ENCODE results near the gene ZNF334. TPM values are rescaled to one million over a fixed set of nuclear protein-coding genes. Genes with fewer than 3 reads are reported as not detected.

The ZNF334 gene
- polyA plus RNA-seq, 1 experiment: 4.0 TPM

DNA sequence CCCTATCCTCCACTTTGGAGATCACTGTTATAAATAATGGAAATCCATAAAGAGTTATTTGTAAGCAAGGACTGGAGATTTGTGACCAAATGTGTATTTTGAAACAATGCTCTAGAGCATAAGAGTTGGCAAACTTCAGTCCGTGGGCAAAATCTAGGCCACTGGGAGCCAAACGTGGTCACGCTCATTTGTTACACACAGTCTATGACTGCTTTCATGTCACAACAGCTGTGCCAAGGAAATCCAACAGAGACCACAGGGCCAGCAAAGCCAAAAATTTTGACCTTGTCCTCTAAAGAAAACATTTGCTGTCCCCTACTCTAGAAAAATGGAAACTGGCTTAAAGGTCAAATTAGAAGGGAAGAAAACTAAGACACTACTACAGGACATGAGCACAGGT lies 7.9 kb downstream of the ZNF334 start:
- ChIA-PET CTCF (no interaction called here), POLR2A (no interaction called here)

DNA sequence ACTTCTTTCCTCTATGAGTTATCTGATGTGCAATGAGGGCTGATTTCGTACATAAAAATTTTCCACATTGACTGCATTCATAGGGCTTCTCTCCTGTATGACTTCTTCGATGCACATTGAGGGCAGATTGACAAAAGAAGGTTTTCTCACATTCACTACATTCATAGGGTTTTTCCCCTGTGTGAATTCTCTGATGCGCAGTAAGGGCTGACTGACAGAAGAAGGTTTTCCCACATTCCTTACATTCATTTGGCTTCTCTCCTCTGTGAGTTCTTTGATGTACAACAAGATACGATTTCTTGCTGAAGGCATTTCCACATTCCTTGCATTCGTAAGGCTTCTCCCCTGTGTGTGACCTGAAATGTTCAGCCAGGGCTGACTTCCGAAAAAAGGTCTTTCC lies 11.4 kb downstream of the ZNF334 start:
- peaks cover 13% of the 10 kb centered on the region for H3K9me3 ChIP-seq (ENCODE audit: control insufficient read depth, insufficient read depth, low read length)
- H3K4me3 ChIP-seq (ENCODE audit: low read depth, low read length): no peak overlapping the region
- H3K27ac ChIP-seq (ENCODE audit: low read depth, low read length): no peak overlapping the region
- CTCF ChIA-PET: no interaction called here
- no peaks in the 10 kb centered on the region for H3K27me3 ChIP-seq (ENCODE audit: control insufficient read depth, insufficient read depth, low read length)
- POLR2A ChIA-PET: no interaction called here
- no peak for DNase-seq (ENCODE audit: low read depth, low spot score)
- TF ChIP-seq, protein P1, sequence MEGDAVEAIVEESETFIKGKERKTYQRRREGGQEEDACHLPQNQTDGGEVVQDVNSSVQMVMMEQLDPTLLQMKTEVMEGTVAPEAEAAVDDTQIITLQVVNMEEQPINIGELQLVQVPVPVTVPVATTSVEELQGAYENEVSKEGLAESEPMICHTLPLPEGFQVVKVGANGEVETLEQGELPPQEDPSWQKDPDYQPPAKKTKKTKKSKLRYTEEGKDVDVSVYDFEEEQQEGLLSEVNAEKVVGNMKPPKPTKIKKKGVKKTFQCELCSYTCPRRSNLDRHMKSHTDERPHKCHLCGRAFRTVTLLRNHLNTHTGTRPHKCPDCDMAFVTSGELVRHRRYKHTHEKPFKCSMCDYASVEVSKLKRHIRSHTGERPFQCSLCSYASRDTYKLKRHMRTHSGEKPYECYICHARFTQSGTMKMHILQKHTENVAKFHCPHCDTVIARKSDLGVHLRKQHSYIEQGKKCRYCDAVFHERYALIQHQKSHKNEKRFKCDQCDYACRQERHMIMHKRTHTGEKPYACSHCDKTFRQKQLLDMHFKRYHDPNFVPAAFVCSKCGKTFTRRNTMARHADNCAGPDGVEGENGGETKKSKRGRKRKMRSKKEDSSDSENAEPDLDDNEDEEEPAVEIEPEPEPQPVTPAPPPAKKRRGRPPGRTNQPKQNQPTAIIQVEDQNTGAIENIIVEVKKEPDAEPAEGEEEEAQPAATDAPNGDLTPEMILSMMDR (IDR thresholded peaks at IDR 0.05; ENCODE audit: low read depth, low read length): no peak

More for the DNA sequence above, 7.9 kb downstream of the ZNF334 start:
- H3K9me3 ChIP-seq (ENCODE audit: control insufficient read depth, insufficient read depth, low read length): peaks cover 9% of the 10 kb centered on the region; the same call in 1 of the 2 replicates
- TF ChIP-seq, protein P1 (IDR thresholded peaks at IDR 0.05; ENCODE audit: low read depth, low read length): no peak
- no peak overlapping the region for H3K27ac ChIP-seq (ENCODE audit: low read depth, low read length)
- no peaks in the 10 kb centered on the region for H3K27me3 ChIP-seq (ENCODE audit: control insufficient read depth, insufficient read depth, low read length)
- no peak for DNase-seq (ENCODE audit: low read depth, low spot score)
- no peak overlapping the region for H3K4me3 ChIP-seq (ENCODE audit: low read depth, low read length)

DNA sequence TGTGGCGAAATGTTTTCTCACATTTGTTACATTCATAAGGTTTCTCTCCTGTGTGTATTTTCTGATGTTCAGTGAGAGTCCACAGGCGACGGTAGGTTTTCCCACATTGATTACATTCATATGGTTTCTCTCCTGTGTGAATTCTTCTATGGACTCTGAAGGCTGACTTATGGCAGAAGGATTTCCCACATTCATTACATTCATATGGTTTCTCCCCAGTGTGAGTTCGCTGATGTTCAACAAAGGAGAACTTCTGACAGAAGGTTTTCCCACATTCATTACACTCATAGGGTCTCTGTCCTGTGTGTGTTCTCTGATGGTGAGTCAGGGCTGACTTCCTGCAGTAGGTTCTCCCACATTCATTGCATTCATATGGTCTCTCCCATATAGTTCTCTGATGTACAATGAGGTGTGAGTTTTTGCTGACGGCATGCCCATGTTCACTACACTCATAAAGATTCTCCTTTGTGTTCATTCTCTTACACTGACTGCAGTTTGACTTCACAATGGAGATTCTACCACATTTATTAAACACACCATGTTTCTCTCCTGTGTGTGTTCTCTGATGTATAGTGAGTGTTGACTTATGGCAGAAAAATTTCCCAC lies 11.9 kb downstream of the ZNF334 start:
- TF ChIP-seq, protein P1 (IDR thresholded peaks at IDR 0.05; ENCODE audit: low read depth, low read length): no peak
- no peak for DNase-seq (ENCODE audit: low read depth, low spot score)
- Histone ChIP-seq H3K27ac (ENCODE audit: low read depth, low read length) (no peak overlapping the region), H3K4me3 (ENCODE audit: low read depth, low read length) (no peak overlapping the region), H3K27me3 (ENCODE audit: control insufficient read depth, insufficient read depth, low read length) (no peaks in the 10 kb centered on the region), H3K9me3 (ENCODE audit: control insufficient read depth, insufficient read depth, low read length) (peaks cover 13% of the 10 kb centered on the region)
- ChIA-PET POLR2A (no interaction called here), CTCF (no interaction called here)

DNA sequence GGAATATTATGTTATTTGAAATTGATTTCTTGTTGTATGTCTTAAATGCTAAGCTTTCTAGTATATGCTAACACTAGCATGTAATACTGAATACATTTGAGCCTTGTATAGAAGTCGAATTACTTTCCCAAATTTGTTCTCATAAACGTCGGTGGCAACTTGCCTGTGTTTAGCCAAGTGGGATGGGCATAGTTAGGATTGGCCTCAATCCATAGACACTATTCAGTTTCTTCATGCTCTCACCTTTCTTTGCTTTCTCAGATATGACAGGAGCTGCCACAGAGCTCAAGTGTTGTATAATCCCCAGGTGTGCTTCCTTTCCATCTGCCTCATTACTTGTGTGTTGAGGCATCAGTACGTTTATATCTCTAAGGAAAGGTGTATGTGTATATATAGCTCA lies 19.3 kb downstream of the ZNF334 start:
- POLR2A ChIA-PET: no interaction called here
- H3K27me3 ChIP-seq (ENCODE audit: control insufficient read depth, insufficient read depth, low read length): peaks cover 3% of the 10 kb centered on the region
- peaks cover 4% of the 10 kb centered on the region; the same call in 1 of the 2 replicates for H3K9me3 ChIP-seq (ENCODE audit: control insufficient read depth, insufficient read depth, low read length)
- DNase-seq (ENCODE audit: low read depth, low spot score): no peak
- no peak overlapping the region for H3K27ac ChIP-seq (ENCODE audit: low read depth, low read length)
- no peak overlapping the region for H3K4me3 ChIP-seq (ENCODE audit: low read depth, low read length)
- CTCF ChIA-PET: no interaction called here
- TF ChIP-seq, protein P1 (IDR thresholded peaks at IDR 0.05; ENCODE audit: low read depth, low read length): no peak

DNA sequence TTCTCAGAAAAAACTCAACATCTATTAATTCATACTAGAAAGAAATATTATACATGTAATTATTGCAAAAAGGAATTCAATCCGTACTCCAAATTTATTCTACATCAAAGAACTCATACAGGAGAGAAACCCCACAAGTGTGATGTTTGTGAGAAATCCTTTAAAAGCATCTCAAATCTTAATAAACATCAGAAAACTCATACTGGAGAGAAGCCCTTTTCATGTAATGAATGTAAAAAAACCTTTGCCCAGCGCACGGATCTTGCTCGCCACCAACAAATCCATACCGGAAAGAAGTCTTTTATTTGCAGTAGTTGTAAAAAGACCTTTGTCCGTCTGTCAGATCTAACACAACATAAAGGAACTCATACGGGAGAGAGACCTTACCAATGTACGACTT lies 22.0 kb downstream of the ZNF334 start:
- no peak overlapping the region for H3K27ac ChIP-seq (ENCODE audit: low read depth, low read length)
- POLR2A ChIA-PET: no interaction called here
- TF ChIP-seq, protein P1 (IDR thresholded peaks at IDR 0.05; ENCODE audit: low read depth, low read length): no peak
- no peak for DNase-seq (ENCODE audit: low read depth, low spot score)
- CTCF ChIA-PET: no interaction called here
- H3K9me3 ChIP-seq (ENCODE audit: control insufficient read depth, insufficient read depth, low read length): no peaks in the 10 kb centered on the region
- H3K4me3 ChIP-seq (ENCODE audit: low read depth, low read length): no peak overlapping the region
- peaks cover 5% of the 10 kb centered on the region for H3K27me3 ChIP-seq (ENCODE audit: control insufficient read depth, insufficient read depth, low read length)
